A549 (cell line): ENCODE measurements around the gene RPS8.

Experiments used
- KDM1A ChIP-seq: fragments of 200-600 bp; sonication (generic); IDR thresholded peaks from 2 replicates; pipeline ENCODE4 v1.6.1; 2016; ENCODE audit warnings: low read depth, mild to moderate bottlenecking
- NFE2L2 ChIP-seq: fragments of 150-350 bp; conservative IDR thresholded peaks from 2 replicates; pipeline ENCODE4 v1.6.1; 2014; ENCODE audit warnings: low read length
- TF ChIP-seq, protein P1 (sequence below): fragments of >200 bp; sonication (Bioruptor Twin); formaldehyde crosslinking; IDR thresholded peaks from 3 replicates; pipeline ENCODE4 v1.5.1; 2016
- TF ChIP-seq, protein P2 (sequence below): IDR thresholded peaks from 2 replicates; pipeline ENCODE4 v1.6.1; 2012

DNA sequence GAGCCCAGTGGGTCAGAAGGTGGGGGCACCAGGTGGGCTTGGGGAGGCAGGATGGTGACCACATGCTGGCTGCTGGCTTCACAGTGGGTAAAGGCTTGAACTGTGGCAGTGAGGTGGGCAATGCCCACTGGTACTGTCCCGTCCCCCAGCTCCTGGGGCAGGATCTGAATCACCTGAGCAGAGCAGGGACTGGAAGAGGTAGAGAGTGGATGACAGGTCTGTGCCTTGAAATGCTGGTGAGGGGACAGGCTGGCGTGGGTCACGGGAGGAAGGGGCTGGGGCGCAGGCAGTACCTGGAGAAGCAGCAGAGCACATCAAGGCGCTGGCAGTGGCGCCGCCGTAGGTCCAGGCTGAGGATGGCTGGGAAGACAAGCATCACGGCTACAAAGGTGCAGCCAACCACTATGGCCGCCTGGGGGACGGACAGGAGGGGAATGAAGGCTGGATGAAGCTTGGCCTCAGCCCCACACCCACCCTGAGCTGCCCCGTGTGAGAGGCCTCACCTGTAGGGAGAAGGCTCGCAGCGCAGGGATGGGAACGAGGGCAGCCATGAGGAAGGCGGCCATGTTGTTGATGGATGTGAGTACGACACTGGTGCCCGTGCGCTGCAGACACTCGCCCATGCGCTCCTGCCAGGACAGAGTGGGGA is 52.8 kb downstream of the RPS8 start:
- TF ChIP-seq NFE2L2 (no peak), KDM1A (no peak)
- TF ChIP-seq, protein P1, sequence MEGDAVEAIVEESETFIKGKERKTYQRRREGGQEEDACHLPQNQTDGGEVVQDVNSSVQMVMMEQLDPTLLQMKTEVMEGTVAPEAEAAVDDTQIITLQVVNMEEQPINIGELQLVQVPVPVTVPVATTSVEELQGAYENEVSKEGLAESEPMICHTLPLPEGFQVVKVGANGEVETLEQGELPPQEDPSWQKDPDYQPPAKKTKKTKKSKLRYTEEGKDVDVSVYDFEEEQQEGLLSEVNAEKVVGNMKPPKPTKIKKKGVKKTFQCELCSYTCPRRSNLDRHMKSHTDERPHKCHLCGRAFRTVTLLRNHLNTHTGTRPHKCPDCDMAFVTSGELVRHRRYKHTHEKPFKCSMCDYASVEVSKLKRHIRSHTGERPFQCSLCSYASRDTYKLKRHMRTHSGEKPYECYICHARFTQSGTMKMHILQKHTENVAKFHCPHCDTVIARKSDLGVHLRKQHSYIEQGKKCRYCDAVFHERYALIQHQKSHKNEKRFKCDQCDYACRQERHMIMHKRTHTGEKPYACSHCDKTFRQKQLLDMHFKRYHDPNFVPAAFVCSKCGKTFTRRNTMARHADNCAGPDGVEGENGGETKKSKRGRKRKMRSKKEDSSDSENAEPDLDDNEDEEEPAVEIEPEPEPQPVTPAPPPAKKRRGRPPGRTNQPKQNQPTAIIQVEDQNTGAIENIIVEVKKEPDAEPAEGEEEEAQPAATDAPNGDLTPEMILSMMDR = no peak
- TF ChIP-seq, protein P2, sequence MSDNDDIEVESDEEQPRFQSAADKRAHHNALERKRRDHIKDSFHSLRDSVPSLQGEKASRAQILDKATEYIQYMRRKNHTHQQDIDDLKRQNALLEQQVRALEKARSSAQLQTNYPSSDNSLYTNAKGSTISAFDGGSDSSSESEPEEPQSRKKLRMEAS = no peak
